ENCODE results near the gene AURKAIP1.

The AURKAIP1 gene

GRCh38 chr1:1346501-1346890 lies 28.5 kb downstream of the AURKAIP1 start:
- H3K27ac Mint-ChIP-seq = no peak overlapping the region
- H3K9me3 Mint-ChIP-seq = no peaks in the 10 kb centered on the region
- H3K4me3 Mint-ChIP-seq = peak overlapping the region; percentile 82
- no peaks in the 10 kb centered on the region for H3K27me3 Mint-ChIP-seq (ENCODE audit: low read depth, poor library complexity)
- H3K36me3 Mint-ChIP-seq (ENCODE audit: low read depth) = no peaks in the 10 kb centered on the region
- DNase-seq = no peak
- peaks cover 19% of the 10 kb centered on the region for H3K4me1 Mint-ChIP-seq
- TF ChIP-seq, protein P1, sequence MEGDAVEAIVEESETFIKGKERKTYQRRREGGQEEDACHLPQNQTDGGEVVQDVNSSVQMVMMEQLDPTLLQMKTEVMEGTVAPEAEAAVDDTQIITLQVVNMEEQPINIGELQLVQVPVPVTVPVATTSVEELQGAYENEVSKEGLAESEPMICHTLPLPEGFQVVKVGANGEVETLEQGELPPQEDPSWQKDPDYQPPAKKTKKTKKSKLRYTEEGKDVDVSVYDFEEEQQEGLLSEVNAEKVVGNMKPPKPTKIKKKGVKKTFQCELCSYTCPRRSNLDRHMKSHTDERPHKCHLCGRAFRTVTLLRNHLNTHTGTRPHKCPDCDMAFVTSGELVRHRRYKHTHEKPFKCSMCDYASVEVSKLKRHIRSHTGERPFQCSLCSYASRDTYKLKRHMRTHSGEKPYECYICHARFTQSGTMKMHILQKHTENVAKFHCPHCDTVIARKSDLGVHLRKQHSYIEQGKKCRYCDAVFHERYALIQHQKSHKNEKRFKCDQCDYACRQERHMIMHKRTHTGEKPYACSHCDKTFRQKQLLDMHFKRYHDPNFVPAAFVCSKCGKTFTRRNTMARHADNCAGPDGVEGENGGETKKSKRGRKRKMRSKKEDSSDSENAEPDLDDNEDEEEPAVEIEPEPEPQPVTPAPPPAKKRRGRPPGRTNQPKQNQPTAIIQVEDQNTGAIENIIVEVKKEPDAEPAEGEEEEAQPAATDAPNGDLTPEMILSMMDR (IDR thresholded peaks at IDR 0.05) = no peak

- TF ChIP-seq, protein P1 (IDR thresholded peaks at IDR 0.05) = no peak
- no peak overlapping the region for H3K4me3 Mint-ChIP-seq
- H3K36me3 Mint-ChIP-seq (ENCODE audit: low read depth) = peaks cover 5% of the 10 kb centered on the region
- no peak overlapping the region for H3K27ac Mint-ChIP-seq
- DNase-seq = no peak
- H3K9me3 Mint-ChIP-seq = no peaks in the 10 kb centered on the region
- H3K27me3 Mint-ChIP-seq (ENCODE audit: low read depth, poor library complexity) = no peaks in the 10 kb centered on the region
- H3K4me1 Mint-ChIP-seq = peaks cover 19% of the 10 kb centered on the region
These were observed 29.0 kb downstream of the AURKAIP1 start for GRCh38 chr1:1345860-1346500.

- TF ChIP-seq, protein P1 (IDR thresholded peaks at IDR 0.05) = no peak
- Mint-ChIP-seq H3K27me3 (ENCODE audit: low read depth, poor library complexity) (no peaks in the 10 kb centered on the region), H3K4me1 (peaks cover 19% of the 10 kb centered on the region), H3K27ac (no peak overlapping the region), H3K36me3 (ENCODE audit: low read depth) (peaks cover 10% of the 10 kb centered on the region), H3K9me3 (no peaks in the 10 kb centered on the region), H3K4me3 (no peak overlapping the region)
- no peak for DNase-seq
These were observed 29.6 kb downstream of the AURKAIP1 start for GRCh38 chr1:1345384-1345783.

- peaks cover 12% of the 10 kb centered on the region for H3K36me3 Mint-ChIP-seq (ENCODE audit: low read depth)
- no peaks in the 10 kb centered on the region for H3K27me3 Mint-ChIP-seq (ENCODE audit: low read depth, poor library complexity)
- no peaks in the 10 kb centered on the region for H3K9me3 Mint-ChIP-seq
- H3K27ac Mint-ChIP-seq = no peak overlapping the region
- DNase-seq = peak; percentile 64
- H3K4me3 Mint-ChIP-seq = no peak overlapping the region
- TF ChIP-seq, protein P1 (IDR thresholded peaks at IDR 0.05) = peak; percentile 56
- peaks cover 19% of the 10 kb centered on the region for H3K4me1 Mint-ChIP-seq
These were observed 30.2 kb downstream of the AURKAIP1 start for GRCh38 chr1:1344655-1345361.

- TF ChIP-seq, protein P1 (IDR thresholded peaks at IDR 0.05) = no peak
- H3K4me1 Mint-ChIP-seq = peaks cover 19% of the 10 kb centered on the region
- no peaks in the 10 kb centered on the region for H3K27me3 Mint-ChIP-seq (ENCODE audit: low read depth, poor library complexity)
- H3K27ac Mint-ChIP-seq = no peak overlapping the region
- peaks cover 12% of the 10 kb centered on the region for H3K36me3 Mint-ChIP-seq (ENCODE audit: low read depth)
- H3K9me3 Mint-ChIP-seq = no peaks in the 10 kb centered on the region
- DNase-seq = no peak
- H3K4me3 Mint-ChIP-seq = no peak overlapping the region
These were observed 31.1 kb downstream of the AURKAIP1 start for GRCh38 chr1:1343811-1344421.
